ENCODE measurements around the gene CLIC4. TPM values are rescaled to one million over a fixed set of nuclear protein-coding genes. Genes with fewer than 3 reads are reported as not detected.

The CLIC4 gene
- polyA plus RNA-seq, 3 donors = 9.7 to 38.1 (median 24.6) TPM

DNA sequence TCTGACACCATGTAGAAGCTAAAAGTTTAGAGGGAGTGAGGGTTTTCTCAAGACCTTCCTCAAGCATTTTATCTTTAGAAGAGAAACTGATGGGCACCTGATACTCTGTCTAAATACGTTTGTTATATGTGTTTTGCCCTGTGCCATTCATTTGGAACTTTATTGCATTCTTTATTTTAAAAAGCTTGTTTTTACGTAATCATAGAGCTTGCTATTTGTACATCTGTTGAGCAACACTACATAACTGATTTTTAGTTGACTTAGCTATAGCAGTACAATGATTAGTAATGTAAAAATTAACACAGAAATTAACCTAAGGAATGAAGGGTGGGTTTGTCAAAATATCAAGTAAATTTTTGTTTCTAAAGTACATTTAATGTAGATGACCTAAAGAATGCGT is 96.3 kb downstream of the CLIC4 start:
- H3K27me3 Mint-ChIP-seq (ENCODE audit: low read depth in 3 of 3) = no peaks in the 10 kb centered on the region
- H3K4me3 ChIP-seq (replicated peaks in 1 of 3; ENCODE audit: low read depth in 2 of 3, low read length in 3 of 3) = no peak overlapping the region
- no peak overlapping the region for H3K27ac Mint-ChIP-seq
- no peak overlapping the region for H3K9ac ChIP-seq (ENCODE audit: insufficient read depth, low read length, poor library complexity, severe bottlenecking)
- H3K79me2 ChIP-seq (ENCODE audit: insufficient read depth, low read length) = no peaks in the 10 kb centered on the region
- H3K4me1 ChIP-seq (ENCODE audit: control insufficient read depth in 1 of 2, insufficient read depth in 2 of 2, low read length in 2 of 2) = peaks cover 1 to 5% of the 10 kb centered on the region in 2 donors
- no peaks in the 10 kb centered on the region for H4K20me1 ChIP-seq (ENCODE audit: insufficient read depth, low read length)
- no peak overlapping the region for H3K27ac ChIP-seq (ENCODE audit: low read depth in 1 of 2, low read length in 2 of 2)
- no CpG with 5 or more reads among the region's 3 CpGs for WGBS (ENCODE audit: insufficient coverage)
- no peak overlapping the region for H2AFZ ChIP-seq (ENCODE audit: insufficient read depth, low read depth, low read length, poor library complexity, severe bottlenecking)
- peaks cover 4 to 38% of the 10 kb centered on the region in 2 donors for H3K36me3 ChIP-seq (replicated peaks in 1 of 2; ENCODE audit: control insufficient read depth in 1 of 2, insufficient read depth in 2 of 2, low read length in 2 of 2)
- peaks cover 13% of the 10 kb centered on the region for H3K4me1 Mint-ChIP-seq
- H3K36me3 Mint-ChIP-seq = peaks cover 23 to 39% of the 10 kb centered on the region in 2 donors
- H3K9me3 ChIP-seq (replicated peaks in 1 of 2; ENCODE audit: control insufficient read depth in 1 of 2, insufficient read depth in 1 of 2, low read length in 2 of 2) = no peaks in the 10 kb centered on the region
- H3K9me3 Mint-ChIP-seq = no peaks in the 10 kb centered on the region
- DNase-seq = no peak
- no peak overlapping the region for H3K4me3 Mint-ChIP-seq
- no peaks in the 10 kb centered on the region for H3K27me3 ChIP-seq (ENCODE audit: control insufficient read depth in 2 of 2, insufficient read depth in 2 of 2, low read length in 2 of 2)
- no peak overlapping the region for H3K4me2 ChIP-seq (replicated peaks; ENCODE audit: extremely low read depth, low read length, poor library complexity, severe bottlenecking)
- TF ChIP-seq, protein P1, sequence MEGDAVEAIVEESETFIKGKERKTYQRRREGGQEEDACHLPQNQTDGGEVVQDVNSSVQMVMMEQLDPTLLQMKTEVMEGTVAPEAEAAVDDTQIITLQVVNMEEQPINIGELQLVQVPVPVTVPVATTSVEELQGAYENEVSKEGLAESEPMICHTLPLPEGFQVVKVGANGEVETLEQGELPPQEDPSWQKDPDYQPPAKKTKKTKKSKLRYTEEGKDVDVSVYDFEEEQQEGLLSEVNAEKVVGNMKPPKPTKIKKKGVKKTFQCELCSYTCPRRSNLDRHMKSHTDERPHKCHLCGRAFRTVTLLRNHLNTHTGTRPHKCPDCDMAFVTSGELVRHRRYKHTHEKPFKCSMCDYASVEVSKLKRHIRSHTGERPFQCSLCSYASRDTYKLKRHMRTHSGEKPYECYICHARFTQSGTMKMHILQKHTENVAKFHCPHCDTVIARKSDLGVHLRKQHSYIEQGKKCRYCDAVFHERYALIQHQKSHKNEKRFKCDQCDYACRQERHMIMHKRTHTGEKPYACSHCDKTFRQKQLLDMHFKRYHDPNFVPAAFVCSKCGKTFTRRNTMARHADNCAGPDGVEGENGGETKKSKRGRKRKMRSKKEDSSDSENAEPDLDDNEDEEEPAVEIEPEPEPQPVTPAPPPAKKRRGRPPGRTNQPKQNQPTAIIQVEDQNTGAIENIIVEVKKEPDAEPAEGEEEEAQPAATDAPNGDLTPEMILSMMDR (IDR thresholded peaks at IDR 0.05) = no peak
- intact Hi-C loops (cut with micrococcal nuclease) = no loop called here

DNA sequence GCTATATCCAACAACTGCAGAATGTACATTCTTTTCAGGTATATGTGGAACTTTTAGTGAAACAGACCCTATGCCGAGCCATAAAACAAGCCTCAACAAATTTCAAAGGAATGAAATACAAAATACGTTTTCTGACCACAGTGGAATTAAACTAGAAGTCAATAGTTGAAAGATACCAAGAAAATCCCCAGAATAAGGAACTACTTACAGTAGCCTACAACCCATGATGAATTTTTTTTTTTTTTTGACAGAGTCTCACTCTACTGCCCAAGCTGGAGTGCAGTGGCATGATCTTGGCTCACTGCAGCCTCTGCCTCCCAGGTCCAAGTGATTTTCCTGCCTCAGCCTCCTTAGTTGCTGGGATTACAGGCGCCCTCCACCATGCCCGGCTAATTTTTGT is 101.4 kb downstream of the CLIC4 start:
- Histone ChIP-seq H3K79me2 (ENCODE audit: insufficient read depth, low read length) (no peaks in the 10 kb centered on the region), H3K27ac (ENCODE audit: low read depth in 1 of 2, low read length in 2 of 2) (no peak overlapping the region), H2AFZ (ENCODE audit: insufficient read depth, low read depth, low read length, poor library complexity, severe bottlenecking) (no peak overlapping the region), H3K36me3 (replicated peaks in 1 of 2; ENCODE audit: control insufficient read depth in 1 of 2, insufficient read depth in 2 of 2, low read length in 2 of 2) (peaks cover 0 to 17% of the 10 kb centered on the region in 2 donors), H3K27me3 (ENCODE audit: control insufficient read depth in 2 of 2, insufficient read depth in 2 of 2, low read length in 2 of 2) (no peaks in the 10 kb centered on the region), H3K4me2 (replicated peaks; ENCODE audit: extremely low read depth, low read length, poor library complexity, severe bottlenecking) (no peak overlapping the region), H4K20me1 (ENCODE audit: insufficient read depth, low read length) (no peaks in the 10 kb centered on the region), H3K9ac (ENCODE audit: insufficient read depth, low read length, poor library complexity, severe bottlenecking) (no peak overlapping the region), H3K9me3 (replicated peaks in 1 of 2; ENCODE audit: control insufficient read depth in 1 of 2, insufficient read depth in 1 of 2, low read length in 2 of 2) (no peaks in the 10 kb centered on the region), H3K4me1 (ENCODE audit: control insufficient read depth in 1 of 2, insufficient read depth in 2 of 2, low read length in 2 of 2) (peaks cover 20 to 29% of the 10 kb centered on the region in 2 donors), H3K4me3 (replicated peaks in 1 of 3; ENCODE audit: low read depth in 2 of 3, low read length in 3 of 3) (no peak overlapping the region)
- intact Hi-C loops (cut with micrococcal nuclease) = loop anchor here (5.0 kb wide), 4 partner anchors 51 to 256 kb away; no protein-coding TSS in a partner anchor
- Mint-ChIP-seq H3K27ac (no peak overlapping the region), H3K27me3 (ENCODE audit: low read depth in 3 of 3) (peaks cover 0 to 7% (median 6%) of the 10 kb centered on the region in 3 donors), H3K36me3 (peaks cover 5 to 13% of the 10 kb centered on the region in 2 donors), H3K9me3 (peaks cover 0 to 2% (median 0%) of the 10 kb centered on the region in 7 donors), H3K4me1 (peaks cover 23% of the 10 kb centered on the region), H3K4me3 (no peak overlapping the region)
- no peak for DNase-seq
- WGBS (ENCODE audit: insufficient coverage) = 95% methylated on average over 2 of the region's 4 CpGs
- TF ChIP-seq, protein P1 (IDR thresholded peaks at IDR 0.05) = no peak
